Measurements from ENCODE around the gene FAM110D. TPM values are rescaled to one million over a fixed set of nuclear protein-coding genes. Genes with fewer than 3 reads are reported as not detected.

The FAM110D gene
- total RNA-seq, 1 experiment from 2014 or later = 0.55 TPM

- no peak for TF ChIP-seq KAT7 (CRISPR knock-in tag; IDR thresholded peaks at IDR 0.05; ENCODE audit: borderline replicate concordance)
- TF ChIP-seq FOXP4 (CRISPR knock-in tag; IDR thresholded peaks at IDR 0.05) = no peak
- no peak for TF ChIP-seq ZBTB21 (CRISPR knock-in tag; IDR thresholded peaks at IDR 0.05; ENCODE audit: borderline replicate concordance)
- TF ChIP-seq SMAD4 (CRISPR knock-in tag; IDR thresholded peaks at IDR 0.05) = no peak
Measured at GRCh38 chr1:26112407-26112775, 46.5 kb upstream of the FAM110D start (continued).

GRCh38 chr1:26114165-26114927 lies 44.5 kb upstream of the FAM110D start:
- CTCF ChIA-PET = interaction anchor here (0.5 to 5.1 kb wide), 4 partner anchors 8 to 161 kb away, joined by 3 to 41 read pairs (median 4); no protein-coding TSS in a partner anchor
- no peak overlapping the region for H3K27ac Mint-ChIP-seq
- H3K36me3 Mint-ChIP-seq = peaks cover 13% of the 10 kb centered on the region; the same call in 1 of the 2 replicates
- H3K4me1 Mint-ChIP-seq = peaks cover 25% of the 10 kb centered on the region
- H3K9me3 Mint-ChIP-seq = no peaks in the 10 kb centered on the region
- H3K4me3 Mint-ChIP-seq = no peak overlapping the region
- POLR2A ChIA-PET = interaction anchor here (1.0 kb wide), 1 partner anchor 42 kb away, joined by 3 read pairs; no protein-coding TSS in a partner anchor
- ATAC-seq (no peak), DNase-seq (ENCODE audit: low spot score) (no peak)
- H3K27me3 Mint-ChIP-seq (ENCODE audit: low read depth) = peaks cover 14% of the 10 kb centered on the region
- TF ChIP-seq HMGXB4 (CRISPR knock-in tag; IDR thresholded peaks at IDR 0.05) (no peak), ERG (CRISPR knock-in tag; IDR thresholded peaks at IDR 0.05) (no peak), TEAD4 (CRISPR knock-in tag; IDR thresholded peaks at IDR 0.05) (no peak), ZNF532 (CRISPR knock-in tag; IDR thresholded peaks at IDR 0.05; ENCODE audit: borderline replicate concordance) (no peak), IRF2 (CRISPR knock-in tag; IDR thresholded peaks at IDR 0.05; ENCODE audit: borderline replicate concordance, low read depth) (no peak), ATF1 (CRISPR knock-in tag; IDR thresholded peaks at IDR 0.05) (no peak), CTCF (IDR thresholded peaks at IDR 0.05) (no peak), SMAD3 (CRISPR knock-in tag; IDR thresholded peaks at IDR 0.05; ENCODE audit: borderline replicate concordance) (no peak), ARID4B (CRISPR knock-in tag; IDR thresholded peaks at IDR 0.05; ENCODE audit: borderline replicate concordance) (no peak), ZNF423 (CRISPR knock-in tag; IDR thresholded peaks at IDR 0.05) (no peak), IRF1 (CRISPR knock-in tag; IDR thresholded peaks at IDR 0.05) (no peak), USF1 (CRISPR knock-in tag; IDR thresholded peaks at IDR 0.05) (no peak), NFE2L1 (CRISPR knock-in tag; IDR thresholded peaks at IDR 0.05) (no peak)
